ENCODE measurements around the gene IARS2. TPM values are rescaled to one million over a fixed set of nuclear protein-coding genes. Genes with fewer than 3 reads are reported as not detected.

IARS2 gene
- polyA plus RNA-seq, 3 donors = 11.8 to 42.6 (median 36.8) TPM

GRCh38 chr1:220045356-220046051 lies 48.4 kb upstream of the IARS2 start:
- H3K27ac Mint-ChIP-seq = peak overlapping the region; percentile 81 to 93 (median 90)
- no peak for DNase-seq
- Histone ChIP-seq H3K79me2 (ENCODE audit: insufficient read depth, low read length) (peaks cover 57% of the 10 kb centered on the region), H3K27me3 (ENCODE audit: control insufficient read depth in 2 of 2, insufficient read depth in 2 of 2, low read length in 2 of 2) (no peaks in the 10 kb centered on the region), H3K9ac (ENCODE audit: insufficient read depth, low read length, poor library complexity, severe bottlenecking) (peak overlapping the region; percentile 81), H3K4me1 (ENCODE audit: control insufficient read depth in 1 of 2, insufficient read depth in 2 of 2, low read length in 2 of 2) (peaks cover 17 to 25% of the 10 kb centered on the region in 2 donors), H3K27ac (ENCODE audit: low read depth in 1 of 2, low read length in 2 of 2) (peak overlapping the region; percentile 44 to 90), H2AFZ (ENCODE audit: insufficient read depth, low read depth, low read length, poor library complexity, severe bottlenecking) (peak overlapping the region; percentile 100), H3K4me2 (replicated peaks; ENCODE audit: extremely low read depth, low read length, poor library complexity, severe bottlenecking) (peak overlapping the region; percentile 84), H4K20me1 (ENCODE audit: insufficient read depth, low read length) (no peaks in the 10 kb centered on the region), H3K36me3 (replicated peaks in 1 of 2; ENCODE audit: control insufficient read depth in 1 of 2, insufficient read depth in 2 of 2, low read length in 2 of 2) (peaks cover 0 to 1% of the 10 kb centered on the region in 2 donors), H3K9me3 (replicated peaks in 1 of 2; ENCODE audit: control insufficient read depth in 1 of 2, insufficient read depth in 1 of 2, low read length in 2 of 2) (no peaks in the 10 kb centered on the region), H3K4me3 (replicated peaks in 1 of 3; ENCODE audit: low read depth in 2 of 3, low read length in 3 of 3) (peak overlapping the region; percentile 78 to 100 (median 94))
- intact Hi-C loops (cut with micrococcal nuclease) = loop anchor here (5.0 kb wide), 1 partner anchor 47 kb away; the partner anchor contains the start of gene IARS2 (in 2 of the 2)
- H3K9me3 Mint-ChIP-seq = no peaks in the 10 kb centered on the region
- peaks cover 0 to 7% of the 10 kb centered on the region in 2 donors for H3K36me3 Mint-ChIP-seq
- 27% methylated on average over 9 of the region's 17 CpGs for WGBS (ENCODE audit: insufficient coverage)
- peaks cover 27% of the 10 kb centered on the region for H3K4me1 Mint-ChIP-seq
- peak overlapping the region; percentile 92 to 97 for H3K4me3 Mint-ChIP-seq
- peaks cover 0 to 2% (median 0%) of the 10 kb centered on the region in 3 donors for H3K27me3 Mint-ChIP-seq (ENCODE audit: low read depth in 3 of 3)
- no peak for TF ChIP-seq CTCF (IDR thresholded peaks at IDR 0.05)

GRCh38 chr1:220046052-220046930 lies 47.6 kb upstream of the IARS2 start, which contains the start of gene EPRS1:
Gene EPRS1 (minus strand): TSS chr1:220046505. CDS start chr1:220046388, 117 bp downstream.
- Mint-ChIP-seq H3K36me3 (peaks cover 0 to 7% of the 10 kb centered on the region in 2 donors), H3K27me3 (ENCODE audit: low read depth in 3 of 3) (peaks cover 0 to 2% (median 0%) of the 10 kb centered on the region in 3 donors), H3K4me3 (peak within 1 kb of the TSS; percentile 92 to 97), H3K27ac (peak within 1 kb of the TSS; percentile 81 to 93 (median 90)), H3K9me3 (no peaks in the 10 kb centered on the region), H3K4me1 (peaks cover 25% of the 10 kb centered on the region)
- no peaks in the 10 kb centered on the region for H3K9me3 ChIP-seq (replicated peaks in 1 of 2; ENCODE audit: control insufficient read depth in 1 of 2, insufficient read depth in 1 of 2, low read length in 2 of 2)
- no peaks in the 10 kb centered on the region for H3K27me3 ChIP-seq (ENCODE audit: control insufficient read depth in 2 of 2, insufficient read depth in 2 of 2, low read length in 2 of 2)
- intact Hi-C loops (cut with micrococcal nuclease) = loop anchor here (5.0 kb wide), 1 partner anchor 46 kb away; the partner anchor contains the start of gene IARS2 (in 2 of the 2)
- no peaks in the 10 kb centered on the region for H3K36me3 ChIP-seq (replicated peaks in 1 of 2; ENCODE audit: control insufficient read depth in 1 of 2, insufficient read depth in 2 of 2, low read length in 2 of 2)
- peaks cover 50% of the 10 kb centered on the region for H3K79me2 ChIP-seq (ENCODE audit: insufficient read depth, low read length)
- H3K4me1 ChIP-seq (ENCODE audit: control insufficient read depth in 1 of 2, insufficient read depth in 2 of 2, low read length in 2 of 2) = peaks cover 17 to 25% of the 10 kb centered on the region in 2 donors
- no peaks in the 10 kb centered on the region for H4K20me1 ChIP-seq (ENCODE audit: insufficient read depth, low read length)
- H3K27ac ChIP-seq (ENCODE audit: low read depth in 1 of 2, low read length in 2 of 2) = peak within 1 kb of the TSS; percentile 46 to 90
- WGBS (ENCODE audit: insufficient coverage) = under 1% methylated on average over 64 of the region's 71 CpGs
- TF ChIP-seq CTCF (IDR thresholded peaks at IDR 0.05) = peak; percentile 74
- peak within 1 kb of the TSS; percentile 78 to 100 (median 94) for H3K4me3 ChIP-seq (replicated peaks in 1 of 3; ENCODE audit: low read depth in 2 of 3, low read length in 3 of 3)
- peak; percentile 92 to 97 (median 96) for DNase-seq
- peak within 1 kb of the TSS; percentile 81 for H3K9ac ChIP-seq (ENCODE audit: insufficient read depth, low read length, poor library complexity, severe bottlenecking)
- peak within 1 kb of the TSS; percentile 100 for H2AFZ ChIP-seq (ENCODE audit: insufficient read depth, low read depth, low read length, poor library complexity, severe bottlenecking)
- H3K4me2 ChIP-seq (replicated peaks; ENCODE audit: extremely low read depth, low read length, poor library complexity, severe bottlenecking) = peak within 1 kb of the TSS; percentile 84
